ENCODE results near the gene PNMA8A. TPM values are rescaled to one million over a fixed set of nuclear protein-coding genes. Genes with fewer than 3 reads are reported as not detected.

Gene PNMA8A
- polyA plus RNA-seq, 1 donor from 2014 or later = 234 TPM

GRCh38 chr19:46454244-46454643, 17.1 kb downstream of the PNMA8A start:
- no peaks in the 10 kb centered on the region for H3K36me3 ChIP-seq (ENCODE audit: insufficient read depth, low read length)
- TF ChIP-seq TAF1 (IDR thresholded peaks at IDR 0.05; ENCODE audit: low read depth) (no peak), MXI1 (conservative IDR thresholded peaks at IDR 0.05; ENCODE audit: poor library complexity, severe bottlenecking) (no peak), CTCF (IDR thresholded peaks at IDR 0.05; ENCODE audit: poor library complexity, severe bottlenecking) (no peak), EP300 (conservative IDR thresholded peaks at IDR 0.05; ENCODE audit: poor library complexity, severe bottlenecking) (no peak), EZH2 (IDR thresholded peaks at IDR 0.05; ENCODE audit: borderline replicate concordance, insufficient read depth, low read length, poor library complexity, severe bottlenecking) (no peak), RAD21 (conservative IDR thresholded peaks at IDR 0.05) (no peak), SMC3 (conservative IDR thresholded peaks at IDR 0.05; ENCODE audit: poor library complexity) (no peak), POLR2AphosphoS5 (IDR thresholded peaks at IDR 0.05) (no peak)
- TF ChIP-seq, protein P1, sequence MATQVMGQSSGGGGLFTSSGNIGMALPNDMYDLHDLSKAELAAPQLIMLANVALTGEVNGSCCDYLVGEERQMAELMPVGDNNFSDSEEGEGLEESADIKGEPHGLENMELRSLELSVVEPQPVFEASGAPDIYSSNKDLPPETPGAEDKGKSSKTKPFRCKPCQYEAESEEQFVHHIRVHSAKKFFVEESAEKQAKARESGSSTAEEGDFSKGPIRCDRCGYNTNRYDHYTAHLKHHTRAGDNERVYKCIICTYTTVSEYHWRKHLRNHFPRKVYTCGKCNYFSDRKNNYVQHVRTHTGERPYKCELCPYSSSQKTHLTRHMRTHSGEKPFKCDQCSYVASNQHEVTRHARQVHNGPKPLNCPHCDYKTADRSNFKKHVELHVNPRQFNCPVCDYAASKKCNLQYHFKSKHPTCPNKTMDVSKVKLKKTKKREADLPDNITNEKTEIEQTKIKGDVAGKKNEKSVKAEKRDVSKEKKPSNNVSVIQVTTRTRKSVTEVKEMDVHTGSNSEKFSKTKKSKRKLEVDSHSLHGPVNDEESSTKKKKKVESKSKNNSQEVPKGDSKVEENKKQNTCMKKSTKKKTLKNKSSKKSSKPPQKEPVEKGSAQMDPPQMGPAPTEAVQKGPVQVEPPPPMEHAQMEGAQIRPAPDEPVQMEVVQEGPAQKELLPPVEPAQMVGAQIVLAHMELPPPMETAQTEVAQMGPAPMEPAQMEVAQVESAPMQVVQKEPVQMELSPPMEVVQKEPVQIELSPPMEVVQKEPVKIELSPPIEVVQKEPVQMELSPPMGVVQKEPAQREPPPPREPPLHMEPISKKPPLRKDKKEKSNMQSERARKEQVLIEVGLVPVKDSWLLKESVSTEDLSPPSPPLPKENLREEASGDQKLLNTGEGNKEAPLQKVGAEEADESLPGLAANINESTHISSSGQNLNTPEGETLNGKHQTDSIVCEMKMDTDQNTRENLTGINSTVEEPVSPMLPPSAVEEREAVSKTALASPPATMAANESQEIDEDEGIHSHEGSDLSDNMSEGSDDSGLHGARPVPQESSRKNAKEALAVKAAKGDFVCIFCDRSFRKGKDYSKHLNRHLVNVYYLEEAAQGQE (IDR thresholded peaks at IDR 0.05; ENCODE audit: borderline replicate concordance) = no peak
- no peaks in the 10 kb centered on the region for H3K27me3 ChIP-seq (ENCODE audit: insufficient read depth, low read depth, low read length)
- no peak overlapping the region for H3K4me3 ChIP-seq (ENCODE audit: low read length)
- H3K9me3 ChIP-seq (ENCODE audit: low read length) = no peaks in the 10 kb centered on the region
- no peak overlapping the region for H3K27ac ChIP-seq (ENCODE audit: low read length)
- H3K9ac ChIP-seq (ENCODE audit: low read length) = no peak overlapping the region
- no peaks in the 10 kb centered on the region for H3F3A ChIP-seq (ENCODE audit: insufficient read depth, low read length, poor library complexity, severe bottlenecking)
- no peaks in the 10 kb centered on the region for H3K79me2 ChIP-seq (replicated peaks; ENCODE audit: insufficient read depth, low read length)
- no peak overlapping the region for H2AFZ ChIP-seq (ENCODE audit: low read depth, low read length)
- H4K20me1 ChIP-seq (ENCODE audit: insufficient read depth) = no peaks in the 10 kb centered on the region
- no peak overlapping the region for H3K4me2 ChIP-seq (ENCODE audit: low read length)
- H3K9me2 ChIP-seq (ENCODE audit: insufficient read depth, low read length) = no peaks in the 10 kb centered on the region

- H3K9ac ChIP-seq (ENCODE audit: low read length) = no peak overlapping the region
- no peaks in the 10 kb centered on the region for H3K27me3 ChIP-seq (ENCODE audit: insufficient read depth, low read depth, low read length)
- H3K9me2 ChIP-seq (ENCODE audit: insufficient read depth, low read length) = no peaks in the 10 kb centered on the region
- H3K79me2 ChIP-seq (replicated peaks; ENCODE audit: insufficient read depth, low read length) = no peaks in the 10 kb centered on the region
- no peak overlapping the region for H3K4me3 ChIP-seq (ENCODE audit: low read length)
- no peaks in the 10 kb centered on the region for H4K20me1 ChIP-seq (ENCODE audit: insufficient read depth)
- no peaks in the 10 kb centered on the region for H3K36me3 ChIP-seq (ENCODE audit: insufficient read depth, low read length)
- H2AFZ ChIP-seq (ENCODE audit: low read depth, low read length) = no peak overlapping the region
- H3K4me2 ChIP-seq (ENCODE audit: low read length) = no peak overlapping the region
- TF ChIP-seq TAF1 (IDR thresholded peaks at IDR 0.05; ENCODE audit: low read depth) (no peak), RAD21 (conservative IDR thresholded peaks at IDR 0.05) (no peak), EP300 (conservative IDR thresholded peaks at IDR 0.05; ENCODE audit: poor library complexity, severe bottlenecking) (no peak), CTCF (IDR thresholded peaks at IDR 0.05; ENCODE audit: poor library complexity, severe bottlenecking) (no peak), SMC3 (conservative IDR thresholded peaks at IDR 0.05; ENCODE audit: poor library complexity) (no peak), POLR2AphosphoS5 (IDR thresholded peaks at IDR 0.05) (no peak), MXI1 (conservative IDR thresholded peaks at IDR 0.05; ENCODE audit: poor library complexity, severe bottlenecking) (no peak), EZH2 (IDR thresholded peaks at IDR 0.05; ENCODE audit: borderline replicate concordance, insufficient read depth, low read length, poor library complexity, severe bottlenecking) (no peak)
- TF ChIP-seq, protein P1 (IDR thresholded peaks at IDR 0.05; ENCODE audit: borderline replicate concordance) = no peak
- no peak overlapping the region for H3K27ac ChIP-seq (ENCODE audit: low read length)
- no peaks in the 10 kb centered on the region for H3K9me3 ChIP-seq (ENCODE audit: low read length)
- H3F3A ChIP-seq (ENCODE audit: insufficient read depth, low read length, poor library complexity, severe bottlenecking) = no peaks in the 10 kb centered on the region
Observed at GRCh38 chr19:46453661-46454060, 17.7 kb downstream of the PNMA8A start.

All from neural cell (in vitro differentiated cells).